Measurements from ENCODE around the gene ERI3. TPM values are rescaled to one million over a fixed set of nuclear protein-coding genes. Genes with fewer than 3 reads are reported as not detected.

The ERI3 gene
- total and polyA plus RNA-seq, 2 donors (not counting 3 experiments of a cell fraction or from before 2014, with no cell fraction given), result 45.3 to 94.0 TPM

DNA sequence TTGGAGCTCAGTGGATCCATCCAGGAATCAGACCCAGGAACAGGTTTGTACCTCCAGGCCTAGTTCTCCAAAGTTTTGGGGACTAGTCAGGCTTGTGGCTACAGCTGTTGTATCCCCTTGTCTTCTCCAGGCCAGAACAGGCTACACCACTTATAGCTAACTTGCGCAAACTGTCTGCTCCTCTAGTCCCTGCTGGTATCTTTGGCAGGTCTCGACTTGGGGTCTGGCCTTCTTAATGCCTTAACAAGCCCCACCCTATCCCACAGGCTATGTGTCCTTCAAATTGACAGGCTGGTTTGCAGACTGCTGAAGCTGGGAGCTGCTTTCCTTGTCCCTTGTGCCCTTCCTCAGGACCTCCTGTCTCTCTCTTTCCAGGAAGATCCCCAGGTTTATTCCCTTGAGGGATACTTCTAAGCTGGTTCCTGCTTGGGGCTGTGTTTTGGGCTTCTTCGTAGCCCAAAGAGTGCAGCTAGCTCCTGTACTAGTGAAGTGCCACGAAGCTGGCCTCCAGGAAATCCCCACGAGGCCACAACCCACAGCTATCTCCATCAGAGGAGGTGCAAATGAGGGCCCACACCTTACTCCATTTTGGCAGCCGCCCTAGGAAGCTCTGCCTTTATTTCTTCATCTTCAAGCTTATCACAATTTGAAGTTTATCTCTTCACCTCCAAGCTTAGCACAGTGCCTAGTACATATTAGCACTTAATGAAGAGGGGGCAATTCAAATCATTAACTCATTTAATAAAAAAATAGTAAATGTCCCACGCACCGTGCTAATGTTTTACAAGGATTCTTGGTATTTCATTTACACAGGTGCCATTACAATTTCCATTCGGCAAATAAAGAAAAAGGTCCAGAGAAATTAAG is 142.5 kb downstream of the ERI3 start:
- DNase-seq (ENCODE audit: low read depth, low spot score) (no peak), FAIRE-seq (no peak)
- Histone ChIP-seq H3K27ac (ENCODE audit: insufficient read depth, low read depth, low read length) (no peak overlapping the region), H3K79me2 (ENCODE audit: control insufficient read depth, insufficient read depth, low read length) (peaks cover 7% of the 10 kb centered on the region), H2AFZ (ENCODE audit: low read depth, low read length) (peak overlapping the region; percentile 68), H3K4me3 (replicated peaks in 1 of 3; ENCODE audit: insufficient read depth in 1 of 3, low read depth in 1 of 3, low read length in 3 of 3) (peak overlapping the region; percentile 64 to 82 (median 76)), H3K27me3 (ENCODE audit: control insufficient read depth in 2 of 2, insufficient read depth in 2 of 2, low read length in 2 of 2) (no peaks in the 10 kb centered on the region), H3K4me1 (ENCODE audit: control insufficient read depth, extremely low read depth, insufficient read depth, low read length) (peaks cover 13% of the 10 kb centered on the region), H3K4me2 (ENCODE audit: insufficient read depth, low read length) (peak overlapping the region; percentile 79), H4K20me1 (replicated peaks; ENCODE audit: control insufficient read depth, extremely low read depth, insufficient read depth, low read length) (no peaks in the 10 kb centered on the region), H3K9me1 (replicated peaks; ENCODE audit: control insufficient read depth, extremely low read depth, insufficient read depth, low read length) (no peaks in the 10 kb centered on the region), H3K9ac (replicated peaks; ENCODE audit: extremely low read depth, insufficient read depth, low read length) (peak overlapping the region; percentile 56), H3K36me3 (ENCODE audit: control insufficient read depth in 2 of 2, extremely low read depth in 1 of 2, insufficient read depth in 2 of 2, low read length in 2 of 2) (peaks cover 0 to 4% of the 10 kb centered on the region in 2 experiments), H3K9me3 (replicated peaks; ENCODE audit: control insufficient read depth, insufficient read depth, low read length) (no peaks in the 10 kb centered on the region)
- intact Hi-C loops (cut with micrococcal nuclease) (loop anchor here (10.0 kb wide), 1 partner anchor 208 kb away; no protein-coding TSS in a partner anchor), dilution Hi-C loops (cut with MboI; ENCODE audit: extremely low pct_ligation_motif_present, low sequenced_read_pairs) (no loop called here)
- POLR2A ChIA-PET, result interaction anchor here (0.9 kb wide), 1 partner anchor 14 kb away, joined by 3 read pairs; no protein-coding TSS in a partner anchor
- no peak for TF ChIP-seq MYC (IDR thresholded peaks at IDR 0.05; ENCODE audit: low read depth, low read length)
- TF ChIP-seq, protein P1, sequence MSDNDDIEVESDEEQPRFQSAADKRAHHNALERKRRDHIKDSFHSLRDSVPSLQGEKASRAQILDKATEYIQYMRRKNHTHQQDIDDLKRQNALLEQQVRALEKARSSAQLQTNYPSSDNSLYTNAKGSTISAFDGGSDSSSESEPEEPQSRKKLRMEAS (IDR thresholded peaks at IDR 0.05; ENCODE audit: insufficient read depth, insufficient read length), result no peak
- TF ChIP-seq POLR2AphosphoS5 (IDR thresholded peaks at IDR 0.05; ENCODE audit: insufficient read depth, low read depth, low read length), result no peak
- no peak for TF ChIP-seq FOS (IDR thresholded peaks at IDR 0.05; ENCODE audit: borderline replicate concordance, insufficient read depth, low read length)
- TF ChIP-seq, protein P2, sequence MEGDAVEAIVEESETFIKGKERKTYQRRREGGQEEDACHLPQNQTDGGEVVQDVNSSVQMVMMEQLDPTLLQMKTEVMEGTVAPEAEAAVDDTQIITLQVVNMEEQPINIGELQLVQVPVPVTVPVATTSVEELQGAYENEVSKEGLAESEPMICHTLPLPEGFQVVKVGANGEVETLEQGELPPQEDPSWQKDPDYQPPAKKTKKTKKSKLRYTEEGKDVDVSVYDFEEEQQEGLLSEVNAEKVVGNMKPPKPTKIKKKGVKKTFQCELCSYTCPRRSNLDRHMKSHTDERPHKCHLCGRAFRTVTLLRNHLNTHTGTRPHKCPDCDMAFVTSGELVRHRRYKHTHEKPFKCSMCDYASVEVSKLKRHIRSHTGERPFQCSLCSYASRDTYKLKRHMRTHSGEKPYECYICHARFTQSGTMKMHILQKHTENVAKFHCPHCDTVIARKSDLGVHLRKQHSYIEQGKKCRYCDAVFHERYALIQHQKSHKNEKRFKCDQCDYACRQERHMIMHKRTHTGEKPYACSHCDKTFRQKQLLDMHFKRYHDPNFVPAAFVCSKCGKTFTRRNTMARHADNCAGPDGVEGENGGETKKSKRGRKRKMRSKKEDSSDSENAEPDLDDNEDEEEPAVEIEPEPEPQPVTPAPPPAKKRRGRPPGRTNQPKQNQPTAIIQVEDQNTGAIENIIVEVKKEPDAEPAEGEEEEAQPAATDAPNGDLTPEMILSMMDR (IDR thresholded peaks at IDR 0.05; ENCODE audit: extremely low read depth in 1 of 2, insufficient read depth in 1 of 2, low read depth in 1 of 2, low read length in 2 of 2), result no peak
- no peak for TF ChIP-seq JUN (IDR thresholded peaks at IDR 0.05; ENCODE audit: borderline replicate concordance, insufficient read depth, insufficient read length, low read depth)
- TF ChIP-seq GATA2 (IDR thresholded peaks at IDR 0.05; ENCODE audit: insufficient read depth, insufficient read length, low read depth, low read length), result no peak
- no peak for TF ChIP-seq EZH2 (IDR thresholded peaks at IDR 0.05; ENCODE audit: borderline replicate concordance, low read depth, low read length, severe bottlenecking)
- no peak for TF ChIP-seq POLR2A (IDR thresholded peaks at IDR 0.05; ENCODE audit: low read depth, low read length)
- BruUV-seq (replicated peaks), result TSS peak; percentile 74
- CTCF ChIA-PET, result interaction anchor here (0.7 to 1.2 kb wide), 6 partner anchors 9 to 383 kb away, joined by 4 to 6 read pairs (median 5); no protein-coding TSS in a partner anchor

Measured in endothelial cell of umbilical vein (primary cell).